ENCODE measurements around the gene NAV2. TPM values are rescaled to one million over a fixed set of nuclear protein-coding genes. Genes with fewer than 3 reads are reported as not detected.

NAV2 gene
- total and polyA plus RNA-seq, 10 donors, result 0.46 to 11.6 (median 4.1) TPM

- DNase-seq, result no peak
- intact Hi-C loops (cut with DNase I; ENCODE audit: low total_unique reads), result no loop called here
- H3K4me3 ChIP-seq, result no peak overlapping the region
- no peaks in the 10 kb centered on the region for H3K9me3 ChIP-seq
- no peaks in the 10 kb centered on the region for H3K27me3 ChIP-seq (replicated peaks in 1 of 7)
- no peaks in the 10 kb centered on the region for H3K36me3 ChIP-seq
- TF ChIP-seq CTCF (IDR thresholded peaks at IDR 0.05 in 8 of 11, conservative IDR thresholded peaks at IDR 0.05 in 3 of 11) (no peak), POLR2A (IDR thresholded peaks at IDR 0.05) (no peak), POLR2AphosphoS5 (IDR thresholded peaks at IDR 0.05) (no peak)
- no peak overlapping the region for H3K27ac ChIP-seq
- H3K4me1 ChIP-seq, result no peaks in the 10 kb centered on the region
- WGBS, 5 donors, result 73 to 80% (median 74%) methylated on average over 11 of the region's 11 CpGs
Measured at GRCh38 chr11:19756675-19757475, 44.2 kb downstream of the NAV2 start.

GRCh38 chr11:19759389-19759788 is 46.8 kb downstream of the NAV2 start:
- intact Hi-C loops (cut with DNase I; ENCODE audit: low total_unique reads), result no loop called here
- TF ChIP-seq CTCF (IDR thresholded peaks at IDR 0.05 in 8 of 11, conservative IDR thresholded peaks at IDR 0.05 in 3 of 11) (no peak), POLR2A (IDR thresholded peaks at IDR 0.05) (no peak), POLR2AphosphoS5 (IDR thresholded peaks at IDR 0.05) (no peak)
- no peak overlapping the region for H3K27ac ChIP-seq

GRCh38 chr11:19762266-19762665 is 49.6 kb downstream of the NAV2 start:
- no peak overlapping the region for H3K4me3 ChIP-seq
- intact Hi-C loops (cut with DNase I; ENCODE audit: low total_unique reads), result loop anchor here (10.0 kb wide), 1 partner anchor 143 kb away; no protein-coding TSS in a partner anchor

More at GRCh38 chr11:19759389-19759788, 46.8 kb downstream of the NAV2 start:
- Histone ChIP-seq H3K4me3 (no peak overlapping the region), H3K27me3 (replicated peaks in 1 of 7) (no peaks in the 10 kb centered on the region), H3K36me3 (no peaks in the 10 kb centered on the region), H3K4me1 (no peaks in the 10 kb centered on the region), H3K9me3 (no peaks in the 10 kb centered on the region)
- DNase-seq, result no peak
- 76 to 96% (median 86%) methylated on average over 3 of the region's 3 CpGs for WGBS, 5 donors

More at GRCh38 chr11:19762266-19762665, 49.6 kb downstream of the NAV2 start:
- no peaks in the 10 kb centered on the region for H3K4me1 ChIP-seq
- H3K27ac ChIP-seq, result no peak overlapping the region
- no peak for TF ChIP-seq POLR2A (IDR thresholded peaks at IDR 0.05)
- no peak for TF ChIP-seq POLR2AphosphoS5 (IDR thresholded peaks at IDR 0.05)
- TF ChIP-seq CTCF (IDR thresholded peaks at IDR 0.05 in 8 of 11, conservative IDR thresholded peaks at IDR 0.05 in 3 of 11), result no peak
- 91 to 100% (median 95%) methylated on average over 1 of the region's 1 CpG for WGBS, 5 donors
- DNase-seq, result no peak
- H3K27me3 ChIP-seq (replicated peaks in 1 of 7), result peaks cover 0 to 5% (median 0%) of the 10 kb centered on the region in 7 donors
- no peaks in the 10 kb centered on the region for H3K36me3 ChIP-seq
- H3K9me3 ChIP-seq, result no peaks in the 10 kb centered on the region
